ENCODE measurements around the gene CTR9. TPM values are rescaled to one million over a fixed set of nuclear protein-coding genes. Genes with fewer than 3 reads are reported as not detected.
"Not testable (repeated sequence)": the region's sequence is repeated elsewhere in the genome, so short reads cannot be mapped to it uniquely, and the experiment has no call there.

The CTR9 gene
- total RNA-seq, 1 donor from 2014 or later: 25.0 TPM

GRCh38 chr11:10809373-10810160 is 58.5 kb downstream of the CTR9 start:
- no peak for TF ChIP-seq CTCF (conservative IDR thresholded peaks at IDR 0.05; ENCODE audit: low read depth, low read length)
- no peak for DNase-seq (ENCODE audit: low read depth)
- H3K4me3 ChIP-seq (ENCODE audit: low read depth, low read length): peak overlapping the region; percentile 83

GRCh38 chr11:10813945-10814344 is 62.9 kb downstream of the CTR9 start:
- no peak for TF ChIP-seq CTCF (conservative IDR thresholded peaks at IDR 0.05; ENCODE audit: low read depth, low read length)

GRCh38 chr11:10818594-10818993 is 67.5 kb downstream of the CTR9 start:
- H3K4me3 ChIP-seq (ENCODE audit: low read depth, low read length): no peak overlapping the region
- DNase-seq (ENCODE audit: low read depth): no peak
- TF ChIP-seq CTCF (conservative IDR thresholded peaks at IDR 0.05; ENCODE audit: low read depth, low read length): no peak

More at GRCh38 chr11:10813945-10814344, 62.9 kb downstream of the CTR9 start:
- no peak for DNase-seq (ENCODE audit: low read depth)
- H3K4me3 ChIP-seq (ENCODE audit: low read depth, low read length): no peak overlapping the region

GRCh38 chr11:10822491-10822890 is 71.4 kb downstream of the CTR9 start:
- not testable (repeated sequence) for DNase-seq (ENCODE audit: low read depth); H3K4me3 ChIP-seq (ENCODE audit: low read depth, low read length)

GRCh38 chr11:10823152-10823579 is 72.1 kb downstream of the CTR9 start:
- no peak for DNase-seq (ENCODE audit: low read depth)
- TF ChIP-seq CTCF (conservative IDR thresholded peaks at IDR 0.05; ENCODE audit: low read depth, low read length): no peak
- H3K4me3 ChIP-seq (ENCODE audit: low read depth, low read length): no peak overlapping the region

- DNase-seq (ENCODE audit: low read depth): no peak
- no peak overlapping the region for H3K4me3 ChIP-seq (ENCODE audit: low read depth, low read length)
- TF ChIP-seq CTCF (conservative IDR thresholded peaks at IDR 0.05; ENCODE audit: low read depth, low read length): no peak
These were observed 73.8 kb downstream of the CTR9 start for GRCh38 chr11:10824888-10825287.

GRCh38 chr11:10828402-10828801 is 77.4 kb downstream of the CTR9 start:
- no peak for TF ChIP-seq CTCF (conservative IDR thresholded peaks at IDR 0.05; ENCODE audit: low read depth, low read length)
- no peak for DNase-seq (ENCODE audit: low read depth)
- no peak overlapping the region for H3K4me3 ChIP-seq (ENCODE audit: low read depth, low read length)

All from epithelial cell of proximal tubule (primary cell).